ENCODE measurements around the gene DIS3L.

DIS3L gene

DNA sequence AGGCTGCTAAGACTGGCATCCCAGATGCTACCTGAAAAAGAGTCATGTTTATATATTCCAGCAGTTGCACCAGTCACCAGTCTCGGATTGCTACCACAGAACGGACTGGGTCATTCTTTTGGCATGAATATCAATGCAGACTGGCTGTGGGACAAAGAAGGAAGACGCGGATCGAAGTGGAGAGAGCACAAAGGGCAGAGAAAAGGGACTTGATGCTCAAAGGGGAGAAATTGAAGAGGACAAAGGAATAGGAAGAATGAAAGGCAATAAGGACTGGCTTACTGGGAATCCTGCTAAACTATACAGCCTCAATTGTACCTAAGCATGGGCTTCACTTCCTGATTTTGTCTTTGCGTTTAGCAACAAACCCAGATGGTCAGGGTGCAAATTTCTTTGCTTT lies 15.3 kb upstream of the DIS3L start:
- DNase-seq (ENCODE audit: low spot score): no peak

DNA sequence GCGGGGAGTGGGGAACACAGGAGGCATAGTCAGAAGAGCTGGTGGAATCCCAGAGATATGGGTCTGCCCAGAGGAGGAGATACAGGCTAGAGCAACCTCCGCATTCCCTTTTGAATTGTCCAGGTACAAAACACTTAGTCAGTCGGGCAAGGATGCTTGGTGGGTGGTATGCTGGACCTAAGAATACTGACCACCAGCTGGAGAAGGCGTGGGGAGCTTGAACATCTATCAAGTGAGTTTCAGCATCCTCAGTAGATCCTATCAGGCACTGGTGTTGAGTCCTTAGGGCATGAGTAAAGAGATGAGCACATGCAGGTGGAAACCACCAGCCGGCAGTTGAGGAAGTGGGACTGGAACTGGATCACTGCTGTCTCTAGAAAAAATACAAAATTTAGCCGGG lies 14.7 kb upstream of the DIS3L start:
- DNase-seq (ENCODE audit: low spot score): no peak

DNA sequence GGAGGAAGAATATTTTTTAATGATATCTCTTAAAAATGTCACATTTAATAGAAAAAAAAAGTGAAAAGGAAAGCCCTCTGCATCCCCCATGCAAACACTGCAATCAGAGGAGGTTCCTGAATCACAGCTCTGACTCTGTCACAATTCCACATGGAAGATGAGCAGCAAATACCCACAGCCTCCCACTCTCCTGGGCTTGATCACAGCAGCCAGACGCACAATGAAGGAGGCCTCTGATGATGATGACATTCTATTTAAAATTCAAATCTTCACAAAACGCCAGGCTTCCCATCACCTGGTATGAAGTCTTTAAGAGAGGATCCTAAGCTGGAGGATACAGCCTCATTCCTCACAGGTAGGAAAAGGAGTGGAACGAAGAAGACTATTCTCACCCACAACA lies 9.1 kb upstream of the DIS3L start:
- no peak for DNase-seq (ENCODE audit: low spot score)

DNA sequence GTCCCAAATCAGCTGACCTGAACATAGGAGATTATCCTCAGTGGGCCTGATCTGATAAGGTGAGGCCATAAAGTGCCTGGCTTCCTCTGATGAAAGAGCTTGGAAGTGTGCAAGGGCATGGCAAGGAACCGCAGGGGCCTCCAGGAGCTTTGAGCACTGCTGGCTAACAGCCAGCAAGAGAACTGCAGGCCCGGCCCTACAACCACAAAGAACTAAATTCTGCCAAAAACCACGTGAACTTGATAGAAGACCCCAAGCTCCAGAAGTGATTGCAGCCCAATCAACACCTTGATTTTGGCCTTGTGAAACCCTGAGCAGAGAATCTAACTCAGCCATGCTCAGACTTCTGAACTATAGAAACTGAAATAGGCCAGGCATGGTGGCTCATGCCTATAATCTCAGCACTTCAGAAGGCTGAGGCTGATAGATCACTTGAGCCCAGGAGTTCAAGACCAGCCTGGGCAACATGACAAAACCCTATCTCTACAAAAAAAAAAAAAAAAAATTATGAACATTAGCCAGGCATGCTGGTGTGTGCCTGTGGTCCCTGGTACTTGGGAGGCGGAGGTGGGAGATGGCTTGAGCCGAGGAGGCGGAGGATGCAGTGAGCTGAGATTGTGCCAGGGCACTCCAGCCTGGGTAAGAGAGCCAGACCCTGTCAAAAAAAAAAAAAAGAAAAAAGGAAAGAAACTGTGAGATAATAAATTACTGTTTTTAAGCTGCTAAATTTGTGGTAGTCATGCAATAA lies 7.7 kb upstream of the DIS3L start:
- DNase-seq (ENCODE audit: low spot score): peak; percentile 68

DNA sequence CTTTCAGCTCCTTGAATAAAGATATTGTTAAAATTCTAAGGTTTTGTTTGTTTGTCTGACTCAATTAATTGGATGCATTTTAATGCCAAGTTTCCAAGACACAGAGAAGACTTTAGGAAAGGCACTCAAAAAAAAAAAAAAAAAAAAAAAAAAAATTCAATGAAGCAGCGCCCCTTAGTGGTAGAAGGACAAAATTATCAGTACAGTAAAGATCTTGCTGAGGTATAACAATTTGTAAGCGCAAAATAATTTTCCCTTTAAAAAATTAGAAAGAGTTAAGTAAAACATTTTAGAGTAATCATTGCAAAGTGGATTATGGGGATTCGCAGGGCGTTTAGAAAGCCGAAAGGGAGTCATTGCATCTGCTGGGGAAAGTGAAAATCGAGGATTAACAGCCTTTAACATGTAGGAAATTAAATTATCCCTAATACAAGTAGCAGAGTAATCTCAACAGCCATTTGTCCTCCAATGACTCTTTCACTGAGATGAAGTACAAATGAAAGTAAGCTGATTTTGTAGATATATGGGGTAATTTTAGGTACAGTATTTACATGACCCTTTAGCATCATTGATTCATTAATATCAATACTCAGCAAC lies 5.8 kb upstream of the DIS3L start:
- peak; percentile 49 for DNase-seq (ENCODE audit: low spot score)

DNA sequence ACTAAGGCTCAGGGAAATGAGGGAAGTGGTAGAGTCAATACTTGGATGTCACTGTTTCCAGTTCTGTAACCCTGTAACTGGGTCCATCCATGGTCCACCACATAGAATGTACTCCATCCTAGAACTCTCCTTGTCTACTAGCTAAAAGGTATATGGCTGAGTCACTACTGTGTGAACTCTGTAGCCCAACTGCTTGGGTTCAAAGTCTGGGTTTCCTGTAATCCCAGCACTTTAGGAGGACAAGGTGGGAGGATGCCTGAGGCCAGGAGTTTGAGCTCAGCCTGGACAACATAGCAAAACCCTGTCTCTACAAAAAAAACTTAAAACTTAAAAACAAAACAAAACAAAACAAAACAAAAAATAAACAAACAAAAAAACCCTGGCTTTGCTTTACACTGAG lies 5.3 kb upstream of the DIS3L start:
- DNase-seq (ENCODE audit: low spot score): no peak

DNA sequence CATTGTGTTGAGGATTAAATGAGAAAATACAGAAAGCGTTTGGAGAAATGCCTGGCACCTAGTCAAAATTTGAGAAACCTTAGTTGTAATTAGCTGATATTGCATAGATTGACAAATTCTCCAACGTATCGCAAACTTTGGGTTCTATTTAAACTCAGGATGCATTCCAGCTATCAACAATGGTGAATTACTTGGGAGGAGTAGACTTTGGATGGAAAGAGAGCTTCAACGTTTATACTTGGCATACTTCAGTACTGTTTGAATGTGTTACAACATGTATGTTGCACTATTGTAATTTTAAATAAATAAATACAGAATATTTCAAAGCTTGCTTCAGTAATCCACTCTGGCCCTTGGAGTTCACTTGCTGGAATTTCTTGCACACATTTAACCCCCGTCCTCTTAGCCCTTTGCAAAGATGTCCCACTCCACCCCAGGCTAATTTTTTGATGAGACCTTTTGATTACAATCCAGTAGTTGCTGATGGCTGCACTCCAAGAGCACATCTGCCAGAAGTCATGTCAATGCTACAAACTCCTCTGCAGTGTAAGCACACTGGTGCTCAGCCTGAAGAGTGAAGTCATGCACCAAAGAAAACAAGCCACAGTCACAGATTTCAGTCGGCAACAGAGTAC lies 4.7 kb upstream of the DIS3L start:
- no peak for DNase-seq (ENCODE audit: low spot score)

DNA sequence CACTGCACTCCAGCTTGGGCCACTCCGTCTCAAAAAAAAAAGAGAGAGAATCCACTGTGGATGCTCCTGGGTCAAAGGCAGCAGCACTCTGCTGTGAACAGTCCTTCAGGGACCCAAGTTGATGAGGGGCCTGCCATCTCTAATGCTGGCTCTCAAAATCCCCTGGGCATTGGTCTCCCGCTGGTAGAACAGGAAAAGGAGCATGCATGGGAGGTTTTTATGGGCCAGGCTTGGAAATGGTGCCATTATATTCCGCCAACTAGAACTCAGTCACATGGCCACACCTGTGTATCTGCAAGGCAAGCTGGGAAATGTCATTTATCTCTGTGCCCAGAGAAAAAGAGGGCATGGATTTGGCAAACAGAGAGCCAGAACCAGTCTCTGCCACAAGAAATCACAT lies 3.4 kb upstream of the DIS3L start:
- no peak for DNase-seq (ENCODE audit: low spot score)

DNA sequence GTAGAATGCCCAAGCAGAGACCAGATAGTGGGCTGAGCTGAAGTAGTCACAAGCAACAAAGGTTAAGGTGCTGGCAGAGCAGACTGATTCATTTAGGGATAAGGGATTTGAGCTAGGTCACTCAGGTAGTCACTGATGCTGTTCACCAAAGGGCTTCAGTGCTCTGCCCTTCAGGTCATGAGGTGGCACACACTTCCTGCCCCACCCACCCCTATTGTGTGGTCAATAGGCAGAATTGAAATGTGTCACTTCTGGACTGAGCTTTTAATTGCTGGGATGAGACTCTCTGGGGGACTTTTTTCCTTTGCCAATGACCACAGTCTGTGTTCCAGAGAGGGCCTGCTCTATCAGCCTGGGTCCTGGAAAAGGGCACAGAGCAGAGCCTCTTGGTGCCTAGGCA lies 2.9 kb upstream of the DIS3L start:
- peak; percentile 19 for DNase-seq (ENCODE audit: low spot score)

DNA sequence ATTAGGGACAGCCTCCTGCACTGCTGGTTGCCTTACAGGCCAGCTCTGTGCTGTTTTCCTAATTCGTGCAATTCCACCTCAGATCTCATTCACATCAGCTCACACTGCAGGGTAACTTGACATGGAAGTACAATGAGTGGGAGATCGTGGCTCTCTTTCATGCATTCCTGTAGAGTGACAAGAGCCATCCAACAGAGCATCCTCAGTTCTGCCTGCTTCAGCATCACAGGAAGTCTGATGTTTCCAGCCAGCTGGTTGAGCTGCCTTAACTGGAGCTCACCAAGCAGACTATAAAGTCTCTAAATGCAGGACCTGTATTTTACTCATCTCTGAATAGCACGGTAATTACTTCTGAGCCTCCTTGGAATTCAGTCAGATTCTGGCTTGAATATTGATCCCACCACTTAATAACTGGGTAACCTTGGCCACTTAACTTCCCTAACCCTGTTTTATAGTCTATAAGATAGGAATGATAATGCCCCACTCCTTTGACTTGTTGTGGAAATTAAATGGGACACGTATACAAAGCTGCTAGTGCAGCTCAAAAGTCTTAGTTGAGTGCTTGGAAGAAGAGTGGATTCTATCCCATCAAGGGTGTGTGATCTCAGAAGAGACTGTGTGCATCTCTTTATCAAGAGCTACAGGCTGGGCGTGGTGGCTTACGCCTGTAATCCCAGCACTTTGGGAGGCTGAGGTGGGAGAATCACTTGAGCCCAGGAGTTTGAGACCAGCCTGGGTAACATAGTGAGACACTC lies 1.4 kb upstream of the DIS3L start:
- DNase-seq (ENCODE audit: low spot score): no peak

DNA sequence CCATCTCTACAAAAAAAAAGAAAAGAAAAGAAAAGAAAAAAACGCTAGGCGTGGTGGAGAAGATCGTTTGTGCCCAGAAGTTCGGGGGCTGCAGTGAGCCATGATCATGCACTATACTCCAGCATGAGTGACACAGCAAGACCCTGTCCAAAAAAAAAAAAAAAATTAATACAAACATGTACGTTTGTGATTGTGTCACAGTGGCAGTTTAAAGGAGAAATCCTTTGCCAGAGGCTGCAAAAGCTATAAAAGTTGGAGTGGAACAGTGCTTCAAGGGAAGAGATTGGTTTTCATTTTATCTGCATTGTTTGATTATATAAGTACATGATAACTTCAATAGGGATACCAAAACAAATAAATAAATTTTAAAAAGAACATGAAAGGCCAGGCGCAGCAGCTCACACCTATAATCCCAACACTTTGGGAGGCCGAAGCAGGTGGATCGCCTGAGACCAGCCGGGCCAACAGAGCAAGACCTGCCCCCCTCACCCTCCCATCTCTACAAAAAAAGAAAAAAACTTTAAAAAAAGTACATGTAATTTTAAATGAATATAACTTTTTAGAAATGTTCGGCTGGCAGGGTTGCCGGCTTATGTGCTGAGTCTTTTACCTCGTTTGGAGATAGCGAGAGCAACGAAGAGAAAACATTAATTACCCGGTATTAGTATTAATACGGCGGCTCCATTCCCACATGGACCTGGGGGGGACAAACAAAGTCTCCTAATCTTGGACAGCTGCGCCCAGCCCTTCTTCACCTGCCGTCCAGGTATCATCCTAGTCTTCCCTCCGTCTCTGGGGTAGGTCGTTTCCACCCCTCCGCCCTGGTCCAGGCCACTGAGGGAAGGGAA lies 573 bp upstream of the DIS3L start:
- DNase-seq (ENCODE audit: low spot score): no peak

DNA sequence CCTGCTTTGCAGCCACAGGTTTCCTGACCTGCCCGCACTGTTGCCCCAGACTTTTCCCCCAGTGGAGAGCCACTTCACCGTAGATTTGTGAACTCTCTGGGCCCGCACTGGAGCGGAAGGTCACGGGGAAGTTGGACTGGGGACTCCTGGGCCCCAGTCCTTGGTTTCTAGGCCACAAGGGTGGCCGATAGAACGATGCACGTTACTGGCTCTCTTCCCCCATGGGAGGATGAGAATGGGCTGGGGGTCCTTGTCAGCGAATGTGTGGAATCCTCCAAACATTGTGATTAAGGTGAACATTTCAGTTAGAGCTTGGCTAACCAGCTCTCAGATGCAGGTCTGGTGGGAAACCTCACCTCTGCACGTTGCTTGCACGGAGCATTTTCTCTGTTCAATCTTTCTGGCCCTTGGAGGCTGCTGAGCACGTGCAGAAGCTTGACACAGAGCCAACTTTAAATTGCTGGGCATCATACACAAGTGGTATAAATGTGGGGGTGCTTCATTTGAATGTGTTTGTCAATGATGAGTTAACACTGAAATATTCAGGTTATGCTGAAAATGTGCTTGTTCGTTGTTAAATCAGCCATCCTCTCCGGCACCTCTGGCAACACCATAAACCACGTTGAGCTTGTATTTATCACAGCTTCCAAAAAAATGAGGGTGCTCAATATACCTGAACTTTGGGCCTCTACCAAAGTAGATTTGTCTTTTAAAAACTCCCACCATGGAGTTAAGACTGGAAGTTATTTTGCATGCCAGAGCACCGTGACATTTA lies 976 bp downstream of the DIS3L start:
- DNase-seq (ENCODE audit: low spot score): peak; percentile 52

DNA sequence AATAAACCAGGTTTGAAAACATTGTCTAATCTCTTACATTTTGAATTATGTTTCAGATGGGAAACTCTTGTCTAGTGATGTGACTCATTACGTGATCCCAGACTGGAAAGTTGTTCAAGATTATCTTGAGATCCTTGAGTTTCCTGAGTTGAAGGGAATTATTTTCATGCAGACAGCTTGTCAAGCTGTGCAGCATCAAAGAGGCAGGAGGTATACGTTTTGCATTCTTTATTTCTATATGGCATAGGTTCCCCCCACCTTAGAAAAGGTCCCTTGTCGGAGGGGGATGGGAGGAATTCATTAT lies 1.5 kb downstream of the DIS3L start:
- DNase-seq (ENCODE audit: low spot score): no peak

DNA sequence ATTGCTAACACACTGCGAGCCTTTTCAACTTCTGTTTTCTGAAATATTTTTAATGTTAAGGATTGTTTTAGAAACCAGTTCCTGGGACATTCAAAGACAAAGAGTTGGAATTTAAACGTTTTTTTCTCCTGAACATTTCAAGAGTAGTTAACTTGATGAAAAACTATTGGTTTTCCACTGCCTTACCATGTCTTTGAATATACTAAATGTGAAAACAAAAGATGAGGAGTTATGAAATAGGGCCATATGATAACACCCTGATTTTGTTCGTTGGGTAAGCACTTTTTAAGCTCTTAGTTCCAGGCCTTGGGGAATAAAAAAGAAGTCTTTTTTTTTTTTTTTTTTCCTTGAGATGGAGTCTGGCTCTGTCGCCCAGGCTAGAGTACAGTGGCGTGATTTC lies 2.8 kb downstream of the DIS3L start:
- DNase-seq (ENCODE audit: low spot score): no peak

DNA sequence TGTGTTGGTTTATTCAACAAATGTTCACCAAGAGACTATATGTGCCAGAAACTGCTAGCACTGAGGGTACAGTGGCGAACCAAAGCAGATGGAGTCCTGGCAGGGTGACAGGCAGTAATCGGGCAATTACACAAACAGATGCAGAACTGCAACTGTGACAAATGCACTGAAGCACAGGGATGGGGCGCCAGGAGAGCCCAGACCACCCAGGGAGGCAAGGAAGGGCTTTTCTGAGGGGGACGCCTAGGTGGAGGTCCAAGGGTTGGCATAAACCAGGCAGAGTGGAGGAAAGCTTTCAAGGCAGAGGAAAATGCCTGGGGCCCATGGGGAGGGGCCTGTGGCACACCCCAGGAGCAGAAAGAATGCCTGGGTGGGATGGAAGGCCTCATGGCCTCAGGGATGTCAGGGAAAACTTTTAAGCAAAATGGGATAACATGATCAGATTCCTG lies 5.5 kb downstream of the DIS3L start:
- no peak for DNase-seq (ENCODE audit: low spot score)

DNA sequence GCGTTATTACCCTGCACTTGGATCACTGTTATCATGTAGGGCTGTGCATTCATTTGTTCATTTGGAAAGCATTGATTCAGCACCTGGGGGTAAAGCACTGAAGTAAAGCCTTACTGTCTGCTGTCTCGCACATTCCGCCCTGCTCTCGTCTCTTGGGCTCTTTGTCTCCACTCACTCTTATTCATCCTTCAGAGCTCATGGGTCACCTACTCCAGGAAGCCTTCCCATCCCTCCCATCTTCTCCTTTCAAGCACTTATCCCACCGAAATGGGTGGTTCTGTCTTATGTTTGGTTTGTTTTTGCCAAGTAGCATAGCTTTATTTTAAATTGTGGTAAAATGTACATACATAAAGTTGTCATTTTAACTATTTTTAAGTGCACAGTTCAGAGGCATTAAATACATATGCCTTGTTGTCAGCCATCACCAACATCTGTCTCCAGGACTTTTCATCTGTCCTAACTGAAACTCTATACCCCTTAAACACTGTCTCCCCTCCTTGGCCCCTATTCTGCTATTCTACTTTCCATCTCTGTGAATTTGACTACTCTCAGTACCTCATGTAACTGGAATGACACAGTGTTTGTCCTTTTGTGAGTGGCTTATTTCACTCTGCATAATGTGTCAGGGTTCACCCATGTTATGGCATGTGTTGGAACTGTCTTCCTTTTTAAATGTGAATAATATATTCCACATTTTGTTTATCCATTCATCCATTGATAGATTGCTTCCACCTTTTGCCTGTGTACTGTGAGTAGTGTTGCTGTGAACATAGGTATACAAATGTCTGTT lies 9.3 kb downstream of the DIS3L start:
- no peak for DNase-seq (ENCODE audit: low spot score)

DNA sequence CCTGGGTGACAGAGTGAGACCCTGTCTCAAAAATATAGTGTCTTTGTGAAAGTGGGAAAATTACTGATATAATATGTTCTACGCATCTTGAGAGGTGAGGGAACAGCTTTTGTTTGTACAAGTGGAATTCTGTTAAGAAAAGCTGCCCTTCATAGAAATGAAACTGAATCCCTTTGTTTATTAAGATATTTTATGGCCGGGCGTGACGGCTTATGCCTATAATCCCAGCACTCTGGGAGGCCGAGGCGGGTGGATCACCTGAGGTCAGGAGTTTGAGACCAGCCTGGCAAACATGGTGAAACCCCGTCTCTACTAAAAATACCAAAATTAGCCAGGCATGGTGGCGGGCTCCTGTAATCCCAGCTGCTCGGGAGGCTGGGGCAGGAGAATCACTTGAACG lies 11.1 kb downstream of the DIS3L start:
- DNase-seq (ENCODE audit: low spot score): peak; percentile 40

DNA sequence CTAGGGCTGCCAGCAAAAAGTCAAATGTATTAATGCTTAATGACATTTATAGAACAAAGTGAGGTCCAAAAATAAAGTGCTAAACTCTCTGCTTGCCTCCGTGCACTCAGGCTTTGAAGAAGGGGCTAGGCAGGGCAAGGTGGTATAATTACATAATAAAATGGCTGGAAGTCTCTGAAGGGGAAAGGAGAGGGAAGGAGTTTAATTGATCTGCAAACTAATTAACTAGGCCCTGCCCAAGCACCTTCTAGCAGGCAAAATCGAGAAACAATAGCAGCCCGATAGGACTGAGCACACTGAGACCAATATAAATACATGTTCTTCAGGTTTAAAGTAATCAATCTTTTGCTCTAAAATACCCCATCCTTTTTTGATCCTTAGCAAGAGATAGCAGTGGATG lies 13.0 kb downstream of the DIS3L start:
- DNase-seq (ENCODE audit: low spot score): no peak

DNA sequence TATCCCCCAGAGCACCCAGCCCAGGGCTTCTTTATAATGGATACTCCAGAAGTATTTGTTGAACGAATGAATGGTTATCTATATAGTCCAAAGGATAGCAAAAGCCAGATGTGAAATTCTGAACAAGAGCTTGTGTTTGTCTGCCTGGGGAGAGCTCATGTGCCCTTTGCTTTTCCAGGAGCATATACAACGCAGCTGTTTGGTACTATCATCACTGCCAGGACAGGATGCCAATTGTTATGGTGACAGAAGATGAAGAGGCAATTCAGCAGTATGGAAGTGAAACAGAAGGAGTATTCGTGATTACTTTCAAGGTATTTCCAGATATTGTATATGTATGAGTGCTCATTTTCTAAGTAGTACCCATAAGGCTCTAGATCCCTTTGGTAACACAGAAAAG lies 15.2 kb downstream of the DIS3L start:
- no peak for DNase-seq (ENCODE audit: low spot score)

DNA sequence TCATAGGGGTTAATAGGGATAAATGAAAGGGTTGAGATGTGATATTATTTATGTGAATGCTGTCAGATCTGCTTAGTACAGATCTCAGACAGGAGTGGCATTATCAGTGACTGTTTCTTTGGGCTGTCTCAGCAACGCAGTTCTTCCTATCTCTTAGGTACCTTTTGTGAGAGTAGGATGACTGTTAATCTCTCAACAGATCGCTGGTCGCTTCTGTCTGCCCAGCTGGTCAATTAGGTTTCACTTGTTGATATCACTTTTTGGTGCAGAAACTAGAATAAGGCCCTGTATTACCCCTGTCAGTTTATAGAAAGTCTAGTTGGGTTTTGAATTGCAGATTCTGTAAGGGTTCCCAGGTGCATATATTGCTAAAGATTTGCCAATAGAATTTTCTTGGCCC lies 16.5 kb downstream of the DIS3L start:
- DNase-seq (ENCODE audit: low spot score): no peak

DNA sequence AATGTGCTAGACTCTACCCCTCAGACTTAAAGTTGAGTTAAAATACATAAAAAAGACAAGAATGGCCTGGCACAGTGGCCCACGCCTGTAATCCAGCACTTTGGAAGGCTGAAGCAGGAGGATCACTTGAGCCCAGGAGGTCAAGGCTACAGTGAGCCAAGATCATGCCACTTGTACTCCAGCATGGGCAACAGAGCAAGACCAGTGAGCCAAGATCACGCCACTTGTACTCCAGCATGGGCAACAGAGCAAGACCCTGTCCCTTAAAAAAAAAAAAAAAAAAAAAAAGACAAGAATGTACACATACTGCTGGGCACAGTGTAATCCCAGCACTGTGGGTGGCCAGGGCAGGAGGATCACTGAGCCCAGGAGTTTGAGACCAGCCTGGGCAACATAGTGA lies 17.4 kb downstream of the DIS3L start:
- DNase-seq (ENCODE audit: low spot score): no peak
